DND-41 (cell line): ENCODE data around the gene G0S2.

Experiments
- ATAC-seq: fragments of 200-7000 bp; cut with Tn5 transposase; 3 replicates; pipeline ENCODE4 v1.9.1; 2021; ENCODE audit warnings: low read depth; ENCODE audit not compliant: insufficient read depth
- DNase-seq: peaks from one replicate; pipeline ENCODE4 v3.0.0-alpha.2; 2020
- H2AFZ ChIP-seq: 2 replicates; pipeline ENCODE4 v1.6.0; 2012; ENCODE audit warnings: low read depth, low read length
- H3K27ac ChIP-seq: 2 replicates; pipeline ENCODE4 v1.5.1; 2012; ENCODE audit warnings: low read length, inconsistent platforms
- H3K27me3 ChIP-seq: fragments of 200-600 bp; sonication (generic); 2 replicates; pipeline ENCODE4 v1.6.0; 2012; ENCODE audit warnings: low read length, mild to moderate bottlenecking, inconsistent platforms; ENCODE audit not compliant: insufficient read depth, poor library complexity
- H3K36me3 ChIP-seq: 2 replicates; pipeline ENCODE4 v1.5.1; 2012; ENCODE audit warnings: low read length, inconsistent platforms; ENCODE audit not compliant: insufficient read depth
- H3K4me1 ChIP-seq: 2 replicates; pipeline ENCODE4 v1.5.1; 2012; ENCODE audit warnings: mild to moderate bottlenecking, low read length; ENCODE audit not compliant: insufficient read depth
- H3K4me2 ChIP-seq: 2 replicates; pipeline ENCODE4 v1.6.0; 2012; ENCODE audit warnings: mild to moderate bottlenecking, moderate library complexity, low read length, inconsistent platforms; ENCODE audit not compliant: insufficient read depth
- H3K4me3 ChIP-seq, 2 experiments: fragments of 200-600 bp in 1 of 2; shearing (Covaris generic) in 1 of 2; 2 replicates each; pipeline ENCODE4 v1.5.1; 2012 to 2016; ENCODE audit warnings: inconsistent platforms in 2 of 2, low read length in 2 of 2, mild to moderate bottlenecking in 2 of 2, low read depth in 1 of 2, moderate library complexity in 1 of 2
- H3K79me2 ChIP-seq: 2 replicates; pipeline ENCODE4 v1.6.0; 2012; ENCODE audit warnings: low read length, inconsistent platforms; ENCODE audit not compliant: insufficient read depth
- H3K9ac ChIP-seq: 2 replicates; pipeline ENCODE4 v1.6.0; 2012; ENCODE audit warnings: low read depth, mild to moderate bottlenecking, inconsistent platforms, low read length, moderate library complexity
- H3K9me3 ChIP-seq: 2 replicates; pipeline ENCODE4 v1.5.1; 2012; ENCODE audit warnings: low read length, moderate library complexity, mild to moderate bottlenecking, inconsistent platforms; ENCODE audit not compliant: insufficient read depth, severe bottlenecking
- H4K20me1 ChIP-seq: 2 replicates; pipeline ENCODE4 v1.6.0; 2012; ENCODE audit warnings: low read length; ENCODE audit not compliant: insufficient read depth
- EZH2 ChIP-seq: IDR thresholded peaks from 3 replicates; pipeline ENCODE4 v1.6.1; 2012; ENCODE audit warnings: borderline replicate concordance, low read depth, mild to moderate bottlenecking, moderate library complexity, low read length, inconsistent platforms; ENCODE audit not compliant: severe bottlenecking
- TF ChIP-seq, protein P1 (sequence below): IDR thresholded peaks from 2 replicates; pipeline ENCODE4 v1.5.1; 2012; ENCODE audit warnings: borderline replicate concordance, low read length, moderate library complexity, mild to moderate bottlenecking; ENCODE audit not compliant: poor library complexity, severe bottlenecking; ENCODE audit errors: extremely low read depth

The G0S2 gene

DNA sequence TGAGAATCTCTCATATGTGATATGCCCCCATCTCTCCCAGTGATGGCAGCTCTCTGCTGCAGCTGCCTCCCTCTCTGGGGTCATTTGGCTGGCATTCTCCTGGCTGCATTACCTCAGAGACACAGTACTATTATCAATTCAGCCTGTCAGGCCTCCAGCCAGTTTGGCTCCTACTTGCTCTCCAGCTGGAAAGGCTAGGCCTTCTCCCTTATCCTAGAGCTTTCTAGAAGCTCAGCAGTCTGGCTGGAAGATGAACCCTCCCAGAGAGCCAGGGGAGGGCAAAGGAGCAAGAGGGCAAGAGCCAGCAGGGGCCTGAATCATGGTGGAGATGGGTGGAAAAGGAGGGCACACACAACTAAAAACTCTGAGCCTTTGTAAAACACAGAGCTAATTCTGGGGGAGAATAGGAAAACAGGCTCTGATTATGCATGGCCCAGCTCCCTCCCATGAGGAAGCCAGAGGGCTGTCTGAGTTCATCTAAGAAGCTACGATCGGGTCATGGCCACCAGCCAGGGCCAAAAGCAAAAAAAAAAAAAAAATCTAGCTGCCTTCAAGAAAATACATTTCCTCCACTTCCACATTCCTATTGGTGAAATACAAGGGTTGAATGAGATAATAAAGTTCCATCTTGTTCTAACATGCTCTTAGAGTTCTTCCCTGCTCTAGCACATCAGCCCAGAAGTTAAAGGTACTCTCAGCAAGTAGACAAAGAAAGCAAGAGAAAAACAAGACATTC is 31.8 kb upstream of the G0S2 start:
- Histone ChIP-seq H3K79me2 (no peaks in the 10 kb centered on the region), H3K4me2 (no peak overlapping the region), H3K9me3 (no peaks in the 10 kb centered on the region), H2AFZ (no peak overlapping the region), H3K27me3 (peaks cover 6% of the 10 kb centered on the region), H3K4me1 (no peaks in the 10 kb centered on the region), H4K20me1 (no peaks in the 10 kb centered on the region), H3K9ac (no peak overlapping the region), H3K27ac (no peak overlapping the region), H3K36me3 (no peaks in the 10 kb centered on the region), H3K4me3 (no peak overlapping the region)
- DNase-seq, result no peak
- no peak for TF ChIP-seq EZH2
- TF ChIP-seq, protein P1, sequence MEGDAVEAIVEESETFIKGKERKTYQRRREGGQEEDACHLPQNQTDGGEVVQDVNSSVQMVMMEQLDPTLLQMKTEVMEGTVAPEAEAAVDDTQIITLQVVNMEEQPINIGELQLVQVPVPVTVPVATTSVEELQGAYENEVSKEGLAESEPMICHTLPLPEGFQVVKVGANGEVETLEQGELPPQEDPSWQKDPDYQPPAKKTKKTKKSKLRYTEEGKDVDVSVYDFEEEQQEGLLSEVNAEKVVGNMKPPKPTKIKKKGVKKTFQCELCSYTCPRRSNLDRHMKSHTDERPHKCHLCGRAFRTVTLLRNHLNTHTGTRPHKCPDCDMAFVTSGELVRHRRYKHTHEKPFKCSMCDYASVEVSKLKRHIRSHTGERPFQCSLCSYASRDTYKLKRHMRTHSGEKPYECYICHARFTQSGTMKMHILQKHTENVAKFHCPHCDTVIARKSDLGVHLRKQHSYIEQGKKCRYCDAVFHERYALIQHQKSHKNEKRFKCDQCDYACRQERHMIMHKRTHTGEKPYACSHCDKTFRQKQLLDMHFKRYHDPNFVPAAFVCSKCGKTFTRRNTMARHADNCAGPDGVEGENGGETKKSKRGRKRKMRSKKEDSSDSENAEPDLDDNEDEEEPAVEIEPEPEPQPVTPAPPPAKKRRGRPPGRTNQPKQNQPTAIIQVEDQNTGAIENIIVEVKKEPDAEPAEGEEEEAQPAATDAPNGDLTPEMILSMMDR, result no peak
- ATAC-seq, result no peak

DNA sequence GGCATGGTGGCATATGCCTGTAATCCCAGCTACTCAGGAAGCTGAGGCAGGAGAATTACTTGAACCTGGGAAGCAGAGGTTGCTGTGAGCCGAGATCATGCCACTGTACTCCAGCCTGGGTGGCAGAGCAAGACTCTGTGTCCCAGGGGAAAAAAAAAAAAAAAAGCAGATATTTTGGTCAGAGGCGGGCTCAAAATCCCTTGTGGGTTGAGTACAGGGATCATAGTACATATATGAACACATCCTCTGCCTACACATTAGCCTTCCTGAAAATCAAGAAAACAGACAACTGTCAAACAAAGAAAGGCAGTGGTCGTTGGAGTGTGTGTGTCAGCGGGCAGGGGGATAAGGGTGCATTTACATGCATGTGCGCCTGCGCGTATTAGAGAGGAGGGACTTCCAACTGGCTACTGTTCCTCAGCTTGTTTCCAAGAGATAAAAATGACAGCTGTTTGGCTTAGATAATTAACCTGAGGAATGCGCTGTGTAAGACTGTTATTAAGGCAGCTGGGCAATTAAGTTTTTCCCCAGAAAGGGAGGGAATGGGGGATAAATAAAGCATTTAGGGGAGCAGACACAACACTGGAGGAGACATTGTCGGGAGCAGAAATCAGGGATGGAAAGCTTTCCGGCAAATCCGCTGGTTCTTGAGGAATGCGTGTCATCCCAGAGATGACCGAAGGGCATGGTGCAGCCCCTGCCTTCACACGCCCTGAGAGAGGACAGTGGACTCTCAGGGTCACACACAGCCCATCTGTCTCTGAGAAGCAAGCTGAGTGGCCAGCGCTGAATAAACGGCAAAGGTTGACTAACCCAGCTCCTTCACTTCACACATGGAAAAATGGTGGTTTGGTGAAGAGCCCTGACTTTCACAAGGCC is 29.4 kb upstream of the G0S2 start:
- Histone ChIP-seq H3K27me3 (peaks cover 5% of the 10 kb centered on the region), H3K9me3 (no peaks in the 10 kb centered on the region), H4K20me1 (no peaks in the 10 kb centered on the region), H3K79me2 (no peaks in the 10 kb centered on the region), H3K4me2 (no peak overlapping the region), H3K4me3 (no peak overlapping the region), H3K27ac (no peak overlapping the region), H3K4me1 (no peaks in the 10 kb centered on the region), H3K36me3 (no peaks in the 10 kb centered on the region), H2AFZ (no peak overlapping the region), H3K9ac (no peak overlapping the region)
- ATAC-seq (no peak), DNase-seq (no peak)
- TF ChIP-seq, protein P1, result no peak
- no peak for TF ChIP-seq EZH2

DNA sequence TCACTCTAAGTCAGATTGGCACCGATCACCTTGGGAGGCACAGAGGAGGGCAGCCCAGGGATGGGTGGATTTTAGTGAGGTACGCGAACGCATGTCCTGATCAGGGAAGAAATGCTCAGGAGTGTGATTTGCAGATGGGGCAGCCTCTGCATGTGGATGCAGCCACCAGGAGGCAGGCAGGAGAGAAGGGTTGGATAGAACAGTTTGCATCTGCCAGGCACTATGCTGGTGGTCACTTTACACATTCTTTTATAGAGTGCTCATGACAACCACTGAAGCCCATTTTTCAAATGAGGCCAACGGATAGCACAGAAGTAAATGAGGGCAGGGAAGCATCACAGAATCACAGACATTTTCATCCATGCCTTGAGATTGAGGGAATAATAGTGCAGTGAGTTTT is 28.7 kb upstream of the G0S2 start:
- Histone ChIP-seq H3K27ac (no peak overlapping the region), H2AFZ (no peak overlapping the region), H4K20me1 (no peaks in the 10 kb centered on the region), H3K9ac (no peak overlapping the region), H3K79me2 (no peaks in the 10 kb centered on the region), H3K36me3 (no peaks in the 10 kb centered on the region), H3K27me3 (peaks cover 3% of the 10 kb centered on the region), H3K4me1 (no peaks in the 10 kb centered on the region), H3K9me3 (no peaks in the 10 kb centered on the region), H3K4me3 (no peak overlapping the region), H3K4me2 (no peak overlapping the region)
- ATAC-seq (no peak), DNase-seq (no peak)
- TF ChIP-seq, protein P1, result peak; percentile 36
- TF ChIP-seq EZH2, result no peak
